ENCODE data around the gene FRMD6. TPM values are rescaled to one million over a fixed set of nuclear protein-coding genes. Genes with fewer than 3 reads are reported as not detected.

The FRMD6 gene
- total RNA-seq, 1 experiment from 2014 or later, result 9.6 TPM

GRCh38 chr14:51602310-51602709 is 49.4 kb upstream of the FRMD6 start:
- H3K27me3 Mint-ChIP-seq (ENCODE audit: low read depth), result no peaks in the 10 kb centered on the region
- Histone ChIP-seq H2BK15ac (ENCODE audit: low read depth, low read length) (no peak overlapping the region), H3K4ac (ENCODE audit: low read depth, low read length) (no peak overlapping the region), H3K9me3 (ENCODE audit: control insufficient read depth, low read depth, low read length) (no peaks in the 10 kb centered on the region), H2BK120ac (ENCODE audit: low read depth, low read length, poor library complexity, severe bottlenecking) (no peak overlapping the region), H2AK5ac (ENCODE audit: insufficient read length, low read length) (no peak overlapping the region), H2BK12ac (ENCODE audit: insufficient read length, low read depth, low read length) (no peak overlapping the region), H3K27me3 (ENCODE audit: insufficient read depth, low read length) (no peaks in the 10 kb centered on the region), H3K18ac (ENCODE audit: insufficient read length, low read depth, low read length) (no peak overlapping the region), H3K56ac (ENCODE audit: insufficient read length, low read depth, low read length) (no peak overlapping the region), H3T11ph (ENCODE audit: low read length) (no peak overlapping the region), H3K14ac (ENCODE audit: insufficient read depth, low read length) (no peak overlapping the region), H3K27ac (ENCODE audit: insufficient read length, low read depth, low read length) (no peak overlapping the region), H4K91ac (ENCODE audit: insufficient read length, low read depth, low read length) (no peak overlapping the region), H3K79me1 (ENCODE audit: insufficient read depth, low read depth, low read length, poor library complexity, severe bottlenecking) (no peaks in the 10 kb centered on the region), H2AFZ (ENCODE audit: low read length) (no peak overlapping the region), H3K23ac (ENCODE audit: insufficient read length, low read depth, low read length) (no peak overlapping the region), H4K5ac (ENCODE audit: insufficient read length, low read depth, low read length) (no peak overlapping the region), H3K9ac (ENCODE audit: extremely low read depth, insufficient read length, low read length) (no peak overlapping the region), H3K4me1 (ENCODE audit: insufficient read depth, low read length) (no peaks in the 10 kb centered on the region), H3K79me2 (ENCODE audit: insufficient read depth, low read length) (no peaks in the 10 kb centered on the region), H3K4me2 (ENCODE audit: insufficient read depth, insufficient read length, low read length) (no peak overlapping the region), H3K23me2 (ENCODE audit: insufficient read length, low read depth, low read length, poor library complexity, severe bottlenecking) (no peaks in the 10 kb centered on the region), H2BK5ac (ENCODE audit: insufficient read length, low read length) (no peak overlapping the region), H4K20me1 (ENCODE audit: control insufficient read depth, insufficient read depth, insufficient read length) (no peaks in the 10 kb centered on the region), H2BK20ac (ENCODE audit: low read depth, low read length, poor library complexity, severe bottlenecking) (no peak overlapping the region), H4K8ac (replicated peaks; ENCODE audit: insufficient read length, low read depth, low read length) (no peak overlapping the region)
- no peaks in the 10 kb centered on the region for H3K9me3 Mint-ChIP-seq
- H3K4me3 Mint-ChIP-seq, result no peak overlapping the region
- DNase-seq, result no peak
- no peaks in the 10 kb centered on the region for H3K36me3 Mint-ChIP-seq (ENCODE audit: insufficient read depth in 1 of 3, low read depth in 3 of 3)
- TF ChIP-seq CTCF (conservative IDR thresholded peaks at IDR 0.05), result no peak
- H3K27ac Mint-ChIP-seq, result no peak overlapping the region
- peaks cover 11 to 14% of the 10 kb centered on the region in 2 experiments for H3K4me1 Mint-ChIP-seq

Data from H9 (cell line).